ENCODE measurements around the gene GTF3C6.

- TF ChIP-seq ATF3 (IDR thresholded peaks at IDR 0.05; ENCODE audit: insufficient read depth, low read depth, low read length) (no peak), CTCF (IDR thresholded peaks at IDR 0.05; ENCODE audit: control extremely low read depth in 1 of 3, insufficient read depth in 1 of 3, low read depth in 1 of 3, low read length in 3 of 3) (no peak), POLR2AphosphoS5 (IDR thresholded peaks at IDR 0.05; ENCODE audit: low read depth, low read length) (no peak), YY1 (IDR thresholded peaks at IDR 0.05; ENCODE audit: low read depth, low read length) (no peak), POLR2A (IDR thresholded peaks at IDR 0.05; ENCODE audit: control extremely low read depth in 1 of 2, low read depth in 2 of 2, low read length in 2 of 2) (no peak), SRF (IDR thresholded peaks at IDR 0.05; ENCODE audit: low read depth, low read length) (no peak)
- TF ChIP-seq, protein P1, sequence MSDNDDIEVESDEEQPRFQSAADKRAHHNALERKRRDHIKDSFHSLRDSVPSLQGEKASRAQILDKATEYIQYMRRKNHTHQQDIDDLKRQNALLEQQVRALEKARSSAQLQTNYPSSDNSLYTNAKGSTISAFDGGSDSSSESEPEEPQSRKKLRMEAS (IDR thresholded peaks at IDR 0.05), result no peak
Measured at GRCh38 chr6:110946498-110946897, 12.0 kb upstream of the GTF3C6 start.

Measured in H1 (cell line).